Prostate gland (tissue), 2 donors: ENCODE data around the gene SRPX2. TPM values are rescaled to one million over a fixed set of nuclear protein-coding genes. Genes with fewer than 3 reads are reported as not detected.

Experiments used
- DNase-seq: peaks from one replicate; pipeline ENCODE4 v3.0.0-alpha.2; 2019; ENCODE audit warnings: low spot score
- H3K27ac ChIP-seq, 2 donors: fragments of 200-600 bp; sonication (generic); 2 replicates each; pipeline ENCODE4 v1.5.1; 2017 to 2019
- H3K27me3 ChIP-seq: fragments of 200-600 bp; sonication (generic); replicated peaks from 2 replicates; pipeline ENCODE4 v1.5.1; 2019; ENCODE audit not compliant: insufficient read depth
- H3K36me3 ChIP-seq, 2 donors: fragments of 200-600 bp; sonication (generic); 1 replicate in 1 of 2; 2 replicates in 1 of 2; pipeline versions ENCODE4 v1.5.1 to v1.8.1; 2017 to 2019
- H3K4me1 ChIP-seq: fragments of 200-600 bp; sonication (generic); replicated peaks from 2 replicates; pipeline ENCODE4 v1.5.1; 2019
- H3K4me3 ChIP-seq, 2 donors: fragments of 200-600 bp; sonication (generic); 2 replicates each; pipeline ENCODE4 v1.5.1; 2017 to 2019
- H3K9me3 ChIP-seq: fragments of 200-600 bp; sonication (generic); 2 replicates; pipeline ENCODE4 v1.5.1; 2017
- POLR2A ChIP-seq: fragments of 450-650 bp; IDR thresholded peaks from one replicate; pipeline ENCODE4 v1.6.1; 2016; ENCODE audit warnings: antibody characterized with exemption, mild to moderate bottlenecking
- POLR2AphosphoS5 ChIP-seq: sonication (generic); formaldehyde crosslinking; IDR thresholded peaks from one replicate; pipeline ENCODE4 v1.6.1; 2017; ENCODE audit warnings: antibody characterized with exemption
- WGBS: methylation state at CpG from one replicate; pipeline ENCODE4 v1.1.5; 2018; 5-methylcytosine and 5-hydroxymethylcytosine counted together
- intact Hi-C: fragments of 100-400 bp; cut with DNase I; formaldehyde crosslinking; loops from one replicate; pipeline ENCODE4 v1.14.2; 2022
- total RNA-seq, 2 donors: library from RNA; depleted of rRNA; stranded (reverse); fragments of >200 nt; gene quantifications; one replicate each; pipeline ENCODE4 v1.1.0, GENCODE V29; 2016
- TF ChIP-seq, protein P1 (sequence below), 4 experiments: fragments of 200-600 bp in 2 of 4; fragments of 450-650 bp in 2 of 4; sonication (generic) in 2 of 4; IDR thresholded peaks; 1 replicate in 3 of 4; 2 replicates in 1 of 4; pipeline ENCODE4 v1.5.1; 2016 to 2019; ENCODE audit warnings: antibody characterized with exemption in 4 of 4, mild to moderate bottlenecking in 2 of 4, moderate library complexity in 2 of 4

Gene SRPX2
- total RNA-seq, 2 donors from 2014 or later = 4.8 to 5.1 TPM

DNA sequence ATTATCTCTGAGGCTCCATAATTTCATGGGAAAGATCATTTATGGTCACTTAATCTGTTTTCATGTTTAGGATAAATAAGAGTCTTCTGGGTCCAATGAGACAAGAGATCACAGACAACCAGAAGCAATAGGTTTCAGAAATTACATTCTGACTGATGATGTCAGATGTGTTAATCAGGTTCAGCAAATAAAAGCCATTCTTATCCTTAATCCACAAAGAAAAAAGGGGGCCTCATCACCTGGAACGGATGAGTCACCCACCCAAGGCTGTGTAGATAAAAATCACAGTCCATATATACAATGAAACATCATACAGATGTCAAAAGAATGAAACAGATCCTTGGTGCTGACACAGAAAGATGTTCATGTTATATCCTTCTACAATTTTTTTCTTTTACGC lies 51.3 kb downstream of the SRPX2 start:
- Histone ChIP-seq H3K9me3 (no peaks in the 10 kb centered on the region), H3K4me1 (no peaks in the 10 kb centered on the region), H3K27ac (no peak overlapping the region), H3K36me3 (no peaks in the 10 kb centered on the region), H3K27me3 (no peaks in the 10 kb centered on the region), H3K4me3 (no peak overlapping the region)
- 72% methylated on average over 2 of the region's 2 CpGs for WGBS
- intact Hi-C loops = no loop called here
- TF ChIP-seq POLR2AphosphoS5 = no peak
- TF ChIP-seq, protein P1, sequence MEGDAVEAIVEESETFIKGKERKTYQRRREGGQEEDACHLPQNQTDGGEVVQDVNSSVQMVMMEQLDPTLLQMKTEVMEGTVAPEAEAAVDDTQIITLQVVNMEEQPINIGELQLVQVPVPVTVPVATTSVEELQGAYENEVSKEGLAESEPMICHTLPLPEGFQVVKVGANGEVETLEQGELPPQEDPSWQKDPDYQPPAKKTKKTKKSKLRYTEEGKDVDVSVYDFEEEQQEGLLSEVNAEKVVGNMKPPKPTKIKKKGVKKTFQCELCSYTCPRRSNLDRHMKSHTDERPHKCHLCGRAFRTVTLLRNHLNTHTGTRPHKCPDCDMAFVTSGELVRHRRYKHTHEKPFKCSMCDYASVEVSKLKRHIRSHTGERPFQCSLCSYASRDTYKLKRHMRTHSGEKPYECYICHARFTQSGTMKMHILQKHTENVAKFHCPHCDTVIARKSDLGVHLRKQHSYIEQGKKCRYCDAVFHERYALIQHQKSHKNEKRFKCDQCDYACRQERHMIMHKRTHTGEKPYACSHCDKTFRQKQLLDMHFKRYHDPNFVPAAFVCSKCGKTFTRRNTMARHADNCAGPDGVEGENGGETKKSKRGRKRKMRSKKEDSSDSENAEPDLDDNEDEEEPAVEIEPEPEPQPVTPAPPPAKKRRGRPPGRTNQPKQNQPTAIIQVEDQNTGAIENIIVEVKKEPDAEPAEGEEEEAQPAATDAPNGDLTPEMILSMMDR (IDR thresholded peaks at IDR 0.05) = no peak
- TF ChIP-seq POLR2A = no peak
- DNase-seq = no peak

DNA sequence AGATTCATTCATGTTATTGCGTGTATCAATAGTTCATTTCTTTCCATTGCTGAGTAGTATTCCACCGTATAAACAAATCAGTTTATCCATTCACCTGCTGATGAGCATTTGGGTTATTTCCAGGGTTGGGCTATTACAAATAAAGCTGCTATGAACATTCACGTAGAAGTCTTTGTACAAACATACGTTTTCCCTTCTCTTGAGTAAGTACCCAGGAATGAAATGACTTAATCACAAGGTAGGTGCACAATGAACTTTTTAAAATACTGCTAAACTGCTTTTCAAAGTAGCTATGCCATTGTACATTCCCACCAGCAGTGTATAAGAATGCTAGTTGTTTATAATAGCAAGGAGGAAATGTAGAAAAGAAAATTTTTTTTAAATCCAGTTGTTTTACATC lies 52.0 kb downstream of the SRPX2 start:
- DNase-seq = no peak
- TF ChIP-seq, protein P1 (IDR thresholded peaks at IDR 0.05) = no peak
- TF ChIP-seq POLR2AphosphoS5 (no peak), POLR2A (no peak)
- H3K9me3 ChIP-seq = no peaks in the 10 kb centered on the region
- intact Hi-C loops = no loop called here
- 70% methylated on average over 4 of the region's 4 CpGs for WGBS
- no peak overlapping the region for H3K27ac ChIP-seq
- no peaks in the 10 kb centered on the region for H3K4me1 ChIP-seq
- H3K36me3 ChIP-seq = no peaks in the 10 kb centered on the region
- H3K4me3 ChIP-seq = no peak overlapping the region
- no peaks in the 10 kb centered on the region for H3K27me3 ChIP-seq

DNA sequence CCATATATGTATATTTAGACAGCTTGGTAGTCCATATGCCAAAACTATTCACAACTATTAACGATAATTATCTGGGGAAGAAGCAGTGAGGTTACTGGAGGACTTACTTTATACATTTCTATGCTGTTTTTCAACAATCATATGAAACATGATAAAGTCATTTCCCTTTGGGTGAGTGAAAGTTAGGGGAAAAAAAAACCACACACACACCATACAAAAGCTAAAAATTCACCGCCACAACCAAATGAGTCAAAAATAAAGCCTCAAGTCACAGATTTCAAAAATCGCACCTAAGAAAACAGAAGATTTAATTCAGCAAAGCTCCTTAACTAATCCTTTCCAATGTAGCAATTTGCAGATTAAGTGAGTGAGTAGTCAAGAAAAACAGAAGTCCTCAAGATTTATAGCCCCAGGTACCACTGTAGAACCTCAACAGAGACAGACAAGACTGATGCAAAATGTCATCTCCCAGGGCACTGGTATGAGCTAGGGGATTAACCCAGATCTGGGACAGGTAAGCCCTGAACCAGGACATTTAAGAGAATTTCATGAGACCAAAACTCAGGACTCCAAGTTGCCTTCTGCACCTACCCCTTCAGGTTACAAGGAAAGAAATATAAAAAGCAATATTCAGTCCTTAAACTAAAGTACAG lies 52.8 kb downstream of the SRPX2 start:
- no peak overlapping the region for H3K27ac ChIP-seq
- 84% methylated on average over 3 of the region's 3 CpGs for WGBS
- no peak overlapping the region for H3K4me3 ChIP-seq
- H3K9me3 ChIP-seq = no peaks in the 10 kb centered on the region
- no peaks in the 10 kb centered on the region for H3K27me3 ChIP-seq
- H3K4me1 ChIP-seq = no peaks in the 10 kb centered on the region
- no peak for DNase-seq
- H3K36me3 ChIP-seq = no peaks in the 10 kb centered on the region
- intact Hi-C loops = no loop called here
- TF ChIP-seq POLR2A (no peak), POLR2AphosphoS5 (no peak)
- TF ChIP-seq, protein P1 (IDR thresholded peaks at IDR 0.05) = no peak

DNA sequence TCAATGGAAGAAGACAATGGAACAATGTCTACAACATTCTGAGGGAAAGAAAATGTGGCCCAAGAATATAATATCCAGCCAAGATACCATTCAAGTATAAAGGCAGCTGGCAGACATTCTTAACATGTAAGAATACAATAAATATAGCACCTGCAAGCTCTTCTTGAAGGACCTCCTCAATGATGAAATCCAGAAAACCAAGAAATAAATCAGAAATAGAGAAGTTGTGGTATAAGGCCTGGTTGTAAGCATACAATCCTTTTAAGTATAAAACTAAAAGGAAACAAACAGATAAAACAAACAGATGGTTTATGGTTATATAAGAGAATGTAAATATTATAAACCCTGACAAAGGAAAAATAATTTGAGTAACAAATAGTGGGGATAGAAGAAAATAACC lies 54.6 kb downstream of the SRPX2 start:
- TF ChIP-seq POLR2A = no peak
- TF ChIP-seq, protein P1 (IDR thresholded peaks at IDR 0.05) = no peak
- TF ChIP-seq POLR2AphosphoS5 = no peak
- H3K9me3 ChIP-seq = no peaks in the 10 kb centered on the region
- H3K36me3 ChIP-seq = no peaks in the 10 kb centered on the region
- H3K4me3 ChIP-seq = no peak overlapping the region
- no peak for DNase-seq
- no peaks in the 10 kb centered on the region for H3K27me3 ChIP-seq
- intact Hi-C loops = no loop called here
- no peak overlapping the region for H3K27ac ChIP-seq
- no peaks in the 10 kb centered on the region for H3K4me1 ChIP-seq

DNA sequence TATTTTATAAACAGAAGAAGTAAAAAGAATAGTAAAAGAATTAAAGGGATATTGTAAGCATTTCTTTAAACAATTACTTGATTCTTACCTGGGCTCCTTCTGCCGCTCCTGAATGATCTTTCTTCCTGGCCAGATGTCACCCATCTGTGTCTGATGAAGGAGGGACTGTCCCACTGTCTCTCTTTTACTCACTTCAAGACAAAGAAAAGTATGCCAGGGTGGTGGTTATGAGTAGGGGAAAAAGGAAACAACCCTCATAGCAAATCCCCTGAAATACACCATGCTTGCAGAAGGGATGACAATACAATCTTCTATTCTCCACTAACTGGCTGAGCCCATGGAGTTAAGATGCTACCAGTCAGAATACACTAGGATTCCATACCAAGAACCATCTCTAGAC lies 56.8 kb downstream of the SRPX2 start:
- intact Hi-C loops = no loop called here
- H3K36me3 ChIP-seq = no peaks in the 10 kb centered on the region

More for the DNA sequence above, 56.8 kb downstream of the SRPX2 start:
- no peak overlapping the region for H3K4me3 ChIP-seq
- 86% methylated on average over 1 of the region's 1 CpG for WGBS
- no peaks in the 10 kb centered on the region for H3K4me1 ChIP-seq
- no peak for DNase-seq
- no peaks in the 10 kb centered on the region for H3K9me3 ChIP-seq
- no peak for TF ChIP-seq POLR2AphosphoS5
- TF ChIP-seq POLR2A = no peak
- TF ChIP-seq, protein P1 (IDR thresholded peaks at IDR 0.05) = no peak
- H3K27ac ChIP-seq = no peak overlapping the region
- no peaks in the 10 kb centered on the region for H3K27me3 ChIP-seq
